ENCODE measurements around the gene RCOR2. TPM values are rescaled to one million over a fixed set of nuclear protein-coding genes. Genes with fewer than 3 reads are reported as not detected.
"Not testable (repeated sequence)": the region's sequence is repeated elsewhere in the genome, so short reads cannot be mapped to it uniquely, and the experiment has no call there.

Gene RCOR2
- total RNA-seq, result 7.8 and 11.5 TPM in 2 replicates

DNA sequence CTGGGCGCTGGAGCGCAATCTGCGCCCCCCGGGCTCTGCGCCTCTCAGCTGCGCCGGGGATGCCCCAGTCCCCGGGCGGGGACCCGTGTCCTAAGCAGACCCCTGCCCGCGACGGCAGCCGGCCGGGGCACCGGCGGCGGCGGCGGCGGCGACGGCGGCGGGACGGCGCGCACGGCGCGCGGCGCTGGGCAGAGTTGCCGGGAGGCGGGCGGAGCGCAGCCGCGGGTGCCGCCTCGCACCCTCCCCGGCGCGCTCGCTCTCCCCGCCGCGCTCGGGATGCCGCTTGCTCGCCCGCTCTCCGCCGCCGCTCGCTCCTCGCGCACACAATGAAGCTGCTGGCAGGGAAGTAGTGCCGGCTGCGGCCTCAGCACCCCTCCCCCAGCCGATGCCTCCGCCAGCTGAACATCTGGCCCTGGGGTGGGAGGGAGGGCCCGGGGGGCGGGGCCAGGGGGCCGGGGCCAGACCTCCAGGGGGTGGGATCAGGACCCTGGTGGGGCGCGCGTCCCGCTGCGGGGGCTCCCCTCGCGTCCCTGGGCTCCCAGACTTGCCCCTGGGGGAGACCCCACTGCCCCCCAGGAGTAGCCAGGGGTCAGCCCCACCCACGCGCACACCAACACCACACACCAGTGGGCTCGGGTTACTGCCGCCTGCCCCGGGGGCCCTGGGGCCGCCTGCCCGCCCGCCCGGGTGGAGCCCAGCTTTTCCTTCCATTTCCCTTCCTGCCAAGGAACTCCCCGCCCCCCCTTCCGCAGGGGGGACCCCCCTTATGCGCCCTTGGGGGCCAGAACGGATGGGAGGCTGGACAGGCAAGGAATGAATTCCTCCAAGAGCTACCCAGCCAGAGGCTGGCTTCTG, at the start of gene RCOR2:
TSS of gene RCOR2 (minus strand) at position 328 of the 855 bp plus-strand sequence. CDS start 708 bp downstream, outside the sequence.
- peak within 1 kb of the TSS; percentile 54 for H3K4me3 ChIP-seq (ENCODE audit: low read depth, low read length)
- H3K36me3 ChIP-seq (ENCODE audit: control insufficient read depth, insufficient read depth, low read length), result no peaks in the 10 kb centered on the region
- TF ChIP-seq, protein P1, sequence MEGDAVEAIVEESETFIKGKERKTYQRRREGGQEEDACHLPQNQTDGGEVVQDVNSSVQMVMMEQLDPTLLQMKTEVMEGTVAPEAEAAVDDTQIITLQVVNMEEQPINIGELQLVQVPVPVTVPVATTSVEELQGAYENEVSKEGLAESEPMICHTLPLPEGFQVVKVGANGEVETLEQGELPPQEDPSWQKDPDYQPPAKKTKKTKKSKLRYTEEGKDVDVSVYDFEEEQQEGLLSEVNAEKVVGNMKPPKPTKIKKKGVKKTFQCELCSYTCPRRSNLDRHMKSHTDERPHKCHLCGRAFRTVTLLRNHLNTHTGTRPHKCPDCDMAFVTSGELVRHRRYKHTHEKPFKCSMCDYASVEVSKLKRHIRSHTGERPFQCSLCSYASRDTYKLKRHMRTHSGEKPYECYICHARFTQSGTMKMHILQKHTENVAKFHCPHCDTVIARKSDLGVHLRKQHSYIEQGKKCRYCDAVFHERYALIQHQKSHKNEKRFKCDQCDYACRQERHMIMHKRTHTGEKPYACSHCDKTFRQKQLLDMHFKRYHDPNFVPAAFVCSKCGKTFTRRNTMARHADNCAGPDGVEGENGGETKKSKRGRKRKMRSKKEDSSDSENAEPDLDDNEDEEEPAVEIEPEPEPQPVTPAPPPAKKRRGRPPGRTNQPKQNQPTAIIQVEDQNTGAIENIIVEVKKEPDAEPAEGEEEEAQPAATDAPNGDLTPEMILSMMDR (IDR thresholded peaks at IDR 0.05; ENCODE audit: insufficient read depth, low read length, poor library complexity, severe bottlenecking), result no peak
- peaks cover 5% of the 10 kb centered on the region for H3K27me3 ChIP-seq (ENCODE audit: control insufficient read depth, insufficient read depth, low read length)
- DNase-seq (ENCODE audit: low read depth), result peak; percentile 45

DNA sequence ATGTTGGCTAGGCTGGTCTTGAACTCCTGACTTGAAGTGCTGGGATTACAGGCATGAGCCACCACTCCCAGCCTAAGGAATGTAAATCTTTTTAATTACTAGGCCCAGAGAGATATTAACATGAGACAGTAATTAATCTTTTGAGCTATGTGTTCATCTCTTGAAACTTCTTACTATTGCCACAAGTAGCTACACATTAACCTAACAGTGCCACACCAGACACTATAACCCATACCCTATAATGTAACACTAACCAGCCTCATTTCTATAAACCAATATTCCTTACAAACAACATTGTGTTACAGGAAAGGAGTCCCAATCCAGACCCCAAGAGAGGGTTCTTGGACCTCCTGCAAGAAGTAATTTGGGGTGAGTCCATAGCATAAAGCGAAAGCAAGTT, 49.5 kb upstream of the RCOR2 start:
- H3K36me3 ChIP-seq (ENCODE audit: control insufficient read depth, insufficient read depth, low read length), result no peaks in the 10 kb centered on the region
- H3K27me3 ChIP-seq (ENCODE audit: control insufficient read depth, insufficient read depth, low read length), result no peaks in the 10 kb centered on the region
- H3K4me3 ChIP-seq (ENCODE audit: low read depth, low read length), result no peak overlapping the region
- TF ChIP-seq, protein P1 (IDR thresholded peaks at IDR 0.05; ENCODE audit: insufficient read depth, low read length, poor library complexity, severe bottlenecking), result no peak
- DNase-seq (ENCODE audit: low read depth), result no peak

- not testable (repeated sequence) for H3K4me3 ChIP-seq (ENCODE audit: low read depth, low read length); H3K36me3 ChIP-seq (ENCODE audit: control insufficient read depth, insufficient read depth, low read length); H3K27me3 ChIP-seq (ENCODE audit: control insufficient read depth, insufficient read depth, low read length); DNase-seq (ENCODE audit: low read depth)
These were observed 46.9 kb upstream of the RCOR2 start for GRCh38 chr11:63963895-63964294.

GRCh38 chr11:63961608-63962412, 44.8 kb upstream of the RCOR2 start:
- TF ChIP-seq, protein P1 (IDR thresholded peaks at IDR 0.05; ENCODE audit: insufficient read depth, low read length, poor library complexity, severe bottlenecking), result no peak
- DNase-seq (ENCODE audit: low read depth), result no peak
- Histone ChIP-seq H3K27me3 (ENCODE audit: control insufficient read depth, insufficient read depth, low read length) (no peaks in the 10 kb centered on the region), H3K4me3 (ENCODE audit: low read depth, low read length) (no peak overlapping the region), H3K36me3 (ENCODE audit: control insufficient read depth, insufficient read depth, low read length) (no peaks in the 10 kb centered on the region)

DNA sequence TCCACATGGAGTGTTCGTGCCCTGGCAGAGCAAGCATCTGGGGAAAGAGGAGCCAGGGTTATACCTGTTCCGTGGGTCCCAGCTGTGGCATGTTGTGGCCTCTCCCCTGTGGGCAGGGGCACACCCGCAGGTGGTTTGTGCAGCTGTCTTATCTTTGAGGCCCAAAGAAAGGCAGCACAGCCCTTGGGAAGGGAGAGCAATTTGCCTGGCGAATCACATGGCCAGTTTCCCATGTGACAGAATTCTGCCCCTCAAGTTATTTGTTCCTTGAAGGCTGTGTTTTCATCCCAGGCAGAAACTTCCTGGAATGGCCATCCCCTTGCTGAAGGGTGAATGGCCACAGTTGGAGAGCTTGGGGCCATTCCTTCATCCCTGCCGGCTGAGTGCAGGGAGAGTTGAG, 41.0 kb upstream of the RCOR2 start:
- Histone ChIP-seq H3K4me3 (ENCODE audit: low read depth, low read length) (no peak overlapping the region), H3K36me3 (ENCODE audit: control insufficient read depth, insufficient read depth, low read length) (no peaks in the 10 kb centered on the region), H3K27me3 (ENCODE audit: control insufficient read depth, insufficient read depth, low read length) (no peaks in the 10 kb centered on the region)
- TF ChIP-seq, protein P1 (IDR thresholded peaks at IDR 0.05; ENCODE audit: insufficient read depth, low read length, poor library complexity, severe bottlenecking), result no peak
- no peak for DNase-seq (ENCODE audit: low read depth)

GRCh38 chr11:63952570-63952969, 35.6 kb upstream of the RCOR2 start:
- TF ChIP-seq, protein P1 (IDR thresholded peaks at IDR 0.05; ENCODE audit: insufficient read depth, low read length, poor library complexity, severe bottlenecking), result no peak

More at GRCh38 chr11:63952570-63952969, 35.6 kb upstream of the RCOR2 start:
- Histone ChIP-seq H3K36me3 (ENCODE audit: control insufficient read depth, insufficient read depth, low read length) (no peaks in the 10 kb centered on the region), H3K27me3 (ENCODE audit: control insufficient read depth, insufficient read depth, low read length) (no peaks in the 10 kb centered on the region), H3K4me3 (ENCODE audit: low read depth, low read length) (no peak overlapping the region)
- no peak for DNase-seq (ENCODE audit: low read depth)

Data from kidney epithelial cell (primary cell).